HG03135 (cell line): Measurements from ENCODE around the gene DCHS2.

ENCODE experiments used
- ATAC-seq: cut with Tn5 transposase; IDR thresholded peaks from one replicate; pipeline ENCODE4 v1.9.1; 2021; ENCODE audit warnings: mild to moderate bottlenecking, moderate library complexity; ENCODE audit not compliant: unreplicated experiment

DCHS2 gene

DNA sequence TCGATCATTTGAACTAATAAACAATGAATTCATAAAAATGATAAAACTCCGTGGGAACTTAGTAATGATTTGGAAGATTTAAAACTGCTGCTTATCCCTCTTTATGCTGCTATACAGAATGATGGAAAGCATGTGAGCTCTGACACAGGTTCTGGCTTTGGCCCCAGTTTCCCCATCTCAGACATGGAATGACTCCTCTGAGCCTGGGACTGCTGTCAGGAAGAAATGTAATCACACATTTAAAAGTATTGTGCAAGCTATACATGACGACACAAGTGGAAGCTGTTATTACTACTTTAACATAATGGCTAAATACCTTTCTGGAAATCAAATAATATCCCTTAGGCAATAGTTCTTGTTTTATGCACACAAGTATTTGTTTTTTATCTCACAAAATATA lies 161.7 kb downstream of the DCHS2 start:
- ATAC-seq: no peak

GRCh38 chr4:154329268-154329868 lies 162.2 kb downstream of the DCHS2 start:
- no peak for ATAC-seq

GRCh38 chr4:154328030-154328429 lies 163.6 kb downstream of the DCHS2 start:
- no peak for ATAC-seq

DNA sequence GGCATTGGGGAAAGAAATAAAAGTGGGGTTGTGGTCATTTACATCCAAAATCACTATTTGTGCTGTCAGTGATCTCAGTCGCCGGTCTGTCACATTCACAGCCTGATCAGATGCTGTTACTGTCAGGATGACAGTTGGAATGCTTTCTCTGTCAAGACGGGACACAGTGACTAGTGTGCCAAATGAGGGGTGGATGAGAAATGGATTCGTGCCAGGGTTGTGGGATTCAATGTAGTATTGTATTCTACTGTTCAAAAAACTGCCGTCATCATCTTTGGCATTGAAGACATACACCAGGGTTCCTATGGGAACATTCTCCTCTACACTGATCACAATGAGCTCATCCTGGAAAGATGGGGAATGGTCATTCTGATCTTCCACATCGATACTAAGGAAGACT lies 171.1 kb downstream of the DCHS2 start:
- ATAC-seq: no peak

DNA sequence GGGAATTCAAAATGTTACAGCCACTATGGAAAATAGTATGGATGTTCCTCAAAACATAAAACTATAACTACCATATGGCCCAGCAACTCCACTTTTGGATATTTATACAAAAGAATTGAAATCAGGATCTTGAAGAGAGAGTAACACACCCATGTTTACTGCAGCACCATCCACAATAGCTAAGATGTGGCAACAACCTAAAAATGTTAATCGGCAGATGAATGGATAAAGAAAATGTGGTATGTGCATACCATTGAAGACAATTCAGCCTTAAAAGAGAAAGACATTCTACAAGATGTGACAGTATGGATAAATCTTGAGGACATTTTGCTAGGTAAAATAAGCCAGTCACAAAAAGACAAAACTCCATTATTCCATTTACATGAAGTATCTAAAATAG lies 171.9 kb downstream of the DCHS2 start:
- no peak for ATAC-seq

DNA sequence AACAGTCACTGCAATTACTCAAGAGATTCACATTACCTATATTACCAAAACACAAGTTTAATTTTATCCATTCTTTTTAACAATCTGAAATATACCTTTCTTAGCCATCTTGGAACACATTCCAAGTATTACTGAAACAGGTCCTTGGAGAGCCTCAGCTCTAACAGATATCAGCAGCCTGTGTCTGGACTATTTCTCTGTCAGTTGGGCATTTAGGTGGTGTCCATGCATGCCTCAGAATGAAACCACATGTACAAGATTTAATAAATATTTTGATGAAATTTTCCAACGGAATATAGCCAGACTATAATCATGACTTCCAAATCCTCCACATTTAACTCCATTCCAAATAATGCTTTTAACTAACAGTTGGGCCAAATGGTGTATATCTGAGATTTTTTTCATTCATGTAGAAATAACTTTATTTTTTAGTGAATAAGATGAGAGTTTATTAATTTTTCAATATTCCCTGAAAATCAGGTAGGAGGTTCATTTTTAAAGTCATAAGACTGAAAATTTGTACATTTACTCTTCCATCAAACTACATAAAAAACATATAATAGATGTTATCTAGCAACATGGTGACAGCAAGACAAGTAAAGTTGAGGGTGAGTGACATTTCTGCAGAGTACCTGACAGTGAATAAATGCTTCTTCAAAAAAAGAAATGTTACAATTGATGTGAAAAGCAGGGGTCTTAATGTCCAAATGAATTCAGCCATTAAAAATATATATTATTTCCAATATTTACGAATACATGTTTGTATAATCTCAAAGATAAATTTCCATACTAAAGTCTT lies 174.2 kb downstream of the DCHS2 start:
- ATAC-seq: no peak

- no peak for ATAC-seq
Measured at GRCh38 chr4:154315741-154316140, 175.9 kb downstream of the DCHS2 start.

DNA sequence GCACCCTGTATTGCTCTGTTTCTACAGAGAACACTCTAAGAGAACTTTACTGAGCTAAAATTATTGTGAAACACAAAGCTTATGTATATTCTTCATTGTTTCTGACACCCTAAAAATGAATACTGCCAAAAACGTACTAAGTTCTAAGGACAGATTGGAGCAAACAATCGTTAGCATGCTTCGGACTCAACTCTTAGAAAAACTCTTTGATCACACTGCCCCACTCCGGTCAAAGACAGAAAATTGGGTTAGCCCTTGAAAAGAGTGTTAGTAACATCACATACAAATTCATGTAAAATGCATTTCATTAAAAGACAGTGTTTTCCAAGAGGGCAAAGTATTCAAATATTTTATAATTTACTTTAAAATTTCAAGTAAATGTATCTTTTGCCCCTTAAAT lies 177.4 kb downstream of the DCHS2 start:
- ATAC-seq: no peak

DNA sequence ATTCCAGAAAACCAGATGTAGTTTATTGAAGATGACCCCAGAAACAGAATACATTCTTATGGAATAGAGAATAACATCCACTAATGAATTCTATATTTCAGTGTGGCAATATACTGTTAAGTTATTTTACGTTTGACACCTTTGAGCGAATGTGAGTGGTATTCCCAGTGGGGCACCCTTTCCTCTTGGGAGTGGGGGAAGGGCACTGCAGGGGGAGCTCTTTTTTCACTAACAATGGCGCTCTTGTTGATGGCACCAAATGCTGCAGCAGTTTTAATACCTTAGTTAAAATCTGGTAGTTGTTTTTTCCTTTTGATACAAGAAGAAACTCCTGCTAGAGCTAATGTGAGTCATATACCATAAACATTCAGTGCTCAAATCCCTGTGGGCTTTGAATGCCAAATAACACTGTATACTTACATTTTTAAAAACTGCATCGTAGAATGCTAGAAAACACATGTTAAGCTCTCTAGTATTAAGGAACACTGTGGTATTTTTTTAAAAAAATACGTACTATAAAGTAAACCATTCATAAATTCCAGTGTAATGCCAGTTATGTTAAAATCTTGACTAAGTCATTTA lies 178.5 kb downstream of the DCHS2 start:
- ATAC-seq: no peak

GRCh38 chr4:154312246-154312645 lies 179.4 kb downstream of the DCHS2 start:
- ATAC-seq: no peak

GRCh38 chr4:154310578-154310977 lies 181.0 kb downstream of the DCHS2 start:
- ATAC-seq: no peak

- no peak for ATAC-seq
Measured at GRCh38 chr4:154308207-154308606, 183.4 kb downstream of the DCHS2 start.

- ATAC-seq: no peak
Measured at GRCh38 chr4:154307451-154307850, 184.1 kb downstream of the DCHS2 start.

GRCh38 chr4:154305616-154306015 lies 186.0 kb downstream of the DCHS2 start:
- ATAC-seq: no peak

DNA sequence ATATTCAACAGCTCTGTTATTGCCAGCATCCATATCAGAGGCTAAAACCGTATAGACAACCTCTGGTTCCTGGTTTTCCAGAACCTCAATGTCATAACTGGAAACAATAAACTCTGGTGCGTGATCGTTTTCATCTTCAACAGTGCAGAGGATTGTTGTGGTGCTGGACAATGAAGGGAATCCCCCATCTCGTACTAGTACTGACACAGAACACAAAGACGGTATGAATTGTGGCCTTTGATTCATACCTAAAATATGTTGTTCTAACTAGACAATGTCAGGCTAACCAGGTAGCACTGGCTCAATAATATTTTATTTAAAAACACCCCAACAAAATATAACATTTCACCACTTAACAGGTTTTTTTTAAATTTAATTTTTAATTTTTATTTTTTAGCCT lies 186.9 kb downstream of the DCHS2 start:
- no peak for ATAC-seq

GRCh38 chr4:154294652-154295350 lies 196.8 kb downstream of the DCHS2 start:
- ATAC-seq: no peak

DNA sequence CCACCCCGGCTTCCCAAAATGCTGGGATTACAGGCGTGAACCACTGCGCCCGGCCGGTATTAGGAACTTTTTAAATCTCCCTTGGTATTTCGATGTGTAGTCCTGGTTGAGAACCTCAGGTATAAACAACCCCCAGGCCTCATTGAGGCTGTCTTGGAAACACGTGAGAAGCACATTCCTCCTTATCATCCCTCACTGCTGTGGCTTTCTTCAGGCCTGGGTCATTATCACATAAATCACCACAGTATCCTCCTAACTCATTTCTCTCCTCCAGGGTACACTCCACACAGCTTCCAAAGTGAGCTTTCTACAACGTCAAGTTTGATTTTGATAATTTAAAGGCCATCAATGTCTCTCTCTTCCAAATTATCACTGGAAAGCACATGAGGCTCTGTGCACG lies 198.2 kb downstream of the DCHS2 start:
- no peak for ATAC-seq

DNA sequence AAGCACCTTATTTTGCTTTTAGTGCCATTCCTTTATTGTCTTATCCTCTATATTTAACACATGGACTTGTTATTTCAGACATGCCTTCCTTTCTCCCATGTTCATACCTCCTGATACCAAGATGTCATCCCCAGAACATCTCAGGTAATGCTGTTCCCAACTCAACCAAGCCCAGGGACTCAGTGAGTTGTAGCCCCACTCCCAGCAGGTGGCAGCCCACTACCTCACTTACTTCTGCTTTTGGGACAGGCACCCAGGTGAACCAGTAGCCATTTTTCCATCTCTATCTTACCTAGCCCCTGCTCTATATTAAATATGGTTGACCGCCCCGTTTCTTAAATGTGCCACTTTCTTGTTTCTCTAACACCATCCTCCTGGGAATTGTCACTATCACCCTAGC lies 199.0 kb downstream of the DCHS2 start:
- ATAC-seq: no peak

GRCh38 chr4:154277172-154277571 lies 214.4 kb downstream of the DCHS2 start:
- no peak for ATAC-seq

- no peak for ATAC-seq
Measured at GRCh38 chr4:154276496-154276895, 215.1 kb downstream of the DCHS2 start.

GRCh38 chr4:154254999-154255398 lies 236.6 kb downstream of the DCHS2 start:
- no peak for ATAC-seq

DNA sequence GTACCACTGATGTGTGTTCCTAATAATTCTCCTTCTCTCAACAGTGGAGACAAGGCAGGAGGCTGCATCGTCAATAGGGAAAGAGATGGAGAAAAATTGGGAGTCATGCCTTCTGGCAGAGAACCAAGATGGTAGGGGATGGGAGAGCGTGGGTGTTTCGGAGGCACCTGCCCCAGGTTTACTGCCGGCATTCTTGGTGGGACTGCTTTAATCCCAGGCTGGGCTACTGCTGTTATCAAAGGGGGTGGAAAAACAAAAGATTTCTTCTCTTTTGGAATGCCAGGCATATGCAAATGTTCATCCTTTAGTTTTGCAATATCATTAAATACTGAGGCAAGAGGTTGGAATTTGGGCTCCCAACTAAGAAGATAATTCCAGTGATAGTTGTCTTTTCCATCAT lies 257.0 kb downstream of the DCHS2 start:
- ATAC-seq: no peak
